MM.1S (cell line): ENCODE measurements around the gene ERMAP.

Source experiments
- DNase-seq: peaks from one replicate; pipeline ENCODE4 v3.0.0-alpha.2; 2015
- H2AFZ ChIP-seq: fragments of 300-600 bp; sonication (generic); 2 replicates; pipeline ENCODE4 v1.6.0; 2016; ENCODE audit warnings: antibody characterized with exemption, low read length
- H3F3A ChIP-seq: fragments of 300-600 bp; sonication (generic); 2 replicates; pipeline ENCODE4 v1.6.1; 2016; ENCODE audit warnings: mild to moderate bottlenecking, antibody characterized with exemption, low read length, moderate library complexity, mixed read lengths; ENCODE audit not compliant: insufficient read depth
- H3K27ac ChIP-seq: fragments of 300-600 bp; sonication (generic); 2 replicates; pipeline ENCODE4 v1.5.1; 2016; ENCODE audit warnings: mild to moderate bottlenecking, low read length
- H3K27me3 ChIP-seq: fragments of 300-600 bp; sonication (generic); replicated peaks from 2 replicates; pipeline ENCODE4 v1.6.0; 2016; ENCODE audit warnings: low read length; ENCODE audit not compliant: insufficient read depth
- H3K36me3 ChIP-seq: fragments of 300-600 bp; sonication (generic); replicated peaks from 2 replicates; pipeline ENCODE4 v1.6.1; 2016; ENCODE audit warnings: mild to moderate bottlenecking, low read length, mixed read lengths; ENCODE audit not compliant: insufficient read depth
- H3K4me1 ChIP-seq: fragments of 300-600 bp; sonication (generic); 2 replicates; pipeline ENCODE4 v1.6.1; 2016; ENCODE audit warnings: low read length, mixed read lengths
- H3K4me2 ChIP-seq: fragments of 300-600 bp; sonication (generic); 2 replicates; pipeline ENCODE4 v1.6.0; 2016; ENCODE audit warnings: low read depth, low read length
- H3K4me3 ChIP-seq: fragments of 300-600 bp; sonication (generic); 2 replicates; pipeline ENCODE4 v1.5.1; 2016; ENCODE audit warnings: low read length, mixed read lengths
- H3K79me2 ChIP-seq: fragments of 300-600 bp; sonication (generic); 2 replicates; pipeline ENCODE4 v1.6.1; 2016; ENCODE audit warnings: mixed run types, low read length, mixed read lengths
- H3K9ac ChIP-seq: fragments of 300-600 bp; sonication (generic); 2 replicates; pipeline ENCODE4 v1.6.1; 2016; ENCODE audit warnings: low read length, mixed read lengths
- H3K9me2 ChIP-seq: fragments of 300-600 bp; sonication (generic); replicated peaks from 2 replicates; pipeline ENCODE4 v1.6.1; 2016; ENCODE audit warnings: mild to moderate bottlenecking, low read length, mixed read lengths; ENCODE audit not compliant: insufficient read depth
- H3K9me3 ChIP-seq: fragments of 300-600 bp; sonication (generic); replicated peaks from 2 replicates; pipeline ENCODE4 v1.6.1; 2016; ENCODE audit warnings: mild to moderate bottlenecking, low read length, mixed read lengths; ENCODE audit not compliant: insufficient read depth
- H4K20me1 ChIP-seq: fragments of 300-600 bp; sonication (generic); 2 replicates; pipeline ENCODE4 v1.6.1; 2016; ENCODE audit warnings: mild to moderate bottlenecking, low read length, moderate library complexity, mixed read lengths; ENCODE audit not compliant: insufficient read depth
- EZH2 ChIP-seq: fragments of 300-600 bp; sonication (generic); optimal IDR thresholded peaks from 2 replicates; pipeline ENCODE3; 2017; ENCODE audit warnings: low read depth, mild to moderate bottlenecking, antibody characterized with exemption, low read length, mixed read lengths
- EZH2phosphoT487 ChIP-seq: fragments of 300-600 bp; sonication (generic); IDR thresholded peaks from 2 replicates; pipeline ENCODE4 v1.6.1; 2018; ENCODE audit warnings: antibody characterized with exemption, low read length
- TF ChIP-seq, protein P1 (sequence below): fragments of 300-600 bp; sonication (generic); IDR thresholded peaks from 2 replicates; pipeline ENCODE4 v1.5.1; 2016; ENCODE audit warnings: antibody characterized with exemption, low read length, mixed read lengths

Gene ERMAP

GRCh38 chr1:42835422-42835821 lies 18.5 kb downstream of the ERMAP start:
- H3K36me3 ChIP-seq = no peaks in the 10 kb centered on the region

GRCh38 chr1:42837709-42838108 lies 20.8 kb downstream of the ERMAP start:
- Histone ChIP-seq H3K27me3 (no peaks in the 10 kb centered on the region), H3K36me3 (no peaks in the 10 kb centered on the region), H2AFZ (no peak overlapping the region), H3K9me2 (no peaks in the 10 kb centered on the region), H3K9me3 (no peaks in the 10 kb centered on the region), H3K4me3 (no peak overlapping the region), H3F3A (no peaks in the 10 kb centered on the region), H3K79me2 (no peaks in the 10 kb centered on the region), H3K27ac (no peak overlapping the region), H3K9ac (no peak overlapping the region), H3K4me2 (no peak overlapping the region), H4K20me1 (no peaks in the 10 kb centered on the region), H3K4me1 (no peaks in the 10 kb centered on the region)
- no peak for DNase-seq
- no peak for TF ChIP-seq EZH2
- no peak for TF ChIP-seq EZH2phosphoT487
- TF ChIP-seq, protein P1, sequence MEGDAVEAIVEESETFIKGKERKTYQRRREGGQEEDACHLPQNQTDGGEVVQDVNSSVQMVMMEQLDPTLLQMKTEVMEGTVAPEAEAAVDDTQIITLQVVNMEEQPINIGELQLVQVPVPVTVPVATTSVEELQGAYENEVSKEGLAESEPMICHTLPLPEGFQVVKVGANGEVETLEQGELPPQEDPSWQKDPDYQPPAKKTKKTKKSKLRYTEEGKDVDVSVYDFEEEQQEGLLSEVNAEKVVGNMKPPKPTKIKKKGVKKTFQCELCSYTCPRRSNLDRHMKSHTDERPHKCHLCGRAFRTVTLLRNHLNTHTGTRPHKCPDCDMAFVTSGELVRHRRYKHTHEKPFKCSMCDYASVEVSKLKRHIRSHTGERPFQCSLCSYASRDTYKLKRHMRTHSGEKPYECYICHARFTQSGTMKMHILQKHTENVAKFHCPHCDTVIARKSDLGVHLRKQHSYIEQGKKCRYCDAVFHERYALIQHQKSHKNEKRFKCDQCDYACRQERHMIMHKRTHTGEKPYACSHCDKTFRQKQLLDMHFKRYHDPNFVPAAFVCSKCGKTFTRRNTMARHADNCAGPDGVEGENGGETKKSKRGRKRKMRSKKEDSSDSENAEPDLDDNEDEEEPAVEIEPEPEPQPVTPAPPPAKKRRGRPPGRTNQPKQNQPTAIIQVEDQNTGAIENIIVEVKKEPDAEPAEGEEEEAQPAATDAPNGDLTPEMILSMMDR = no peak

More at GRCh38 chr1:42835422-42835821, 18.5 kb downstream of the ERMAP start:
- no peaks in the 10 kb centered on the region for H3K79me2 ChIP-seq
- H3K4me1 ChIP-seq = no peaks in the 10 kb centered on the region
- no peak overlapping the region for H3K27ac ChIP-seq
- H3K9me2 ChIP-seq = no peaks in the 10 kb centered on the region
- no peak for DNase-seq
- H3K4me2 ChIP-seq = no peak overlapping the region
- H4K20me1 ChIP-seq = no peaks in the 10 kb centered on the region
- H3K9ac ChIP-seq = no peak overlapping the region
- no peak overlapping the region for H3K4me3 ChIP-seq
- no peaks in the 10 kb centered on the region for H3K9me3 ChIP-seq
- H3F3A ChIP-seq = no peaks in the 10 kb centered on the region
- no peak overlapping the region for H2AFZ ChIP-seq
- TF ChIP-seq, protein P1 = no peak
- TF ChIP-seq EZH2phosphoT487 (no peak), EZH2 (no peak)
- no peaks in the 10 kb centered on the region for H3K27me3 ChIP-seq

- H3F3A ChIP-seq = no peaks in the 10 kb centered on the region
- H3K27ac ChIP-seq = no peak overlapping the region
- H3K79me2 ChIP-seq = no peaks in the 10 kb centered on the region
- no peak overlapping the region for H3K4me3 ChIP-seq
- TF ChIP-seq EZH2phosphoT487 = no peak
- TF ChIP-seq, protein P1 = no peak
- TF ChIP-seq EZH2 = no peak
- no peaks in the 10 kb centered on the region for H3K4me1 ChIP-seq
- H3K9me2 ChIP-seq = no peaks in the 10 kb centered on the region
- H3K27me3 ChIP-seq = no peaks in the 10 kb centered on the region
- H4K20me1 ChIP-seq = no peaks in the 10 kb centered on the region
- no peaks in the 10 kb centered on the region for H3K36me3 ChIP-seq
- H3K4me2 ChIP-seq = peak overlapping the region; percentile 21; the same call in 1 of the 2 replicates
- no peaks in the 10 kb centered on the region for H3K9me3 ChIP-seq
- H2AFZ ChIP-seq = no peak overlapping the region
- no peak overlapping the region for H3K9ac ChIP-seq
- DNase-seq = no peak
Measured at GRCh38 chr1:42838482-42839190, 21.7 kb downstream of the ERMAP start.
